NCI-H1092 (cell line): ENCODE data around the gene ADISSP.

Source experiments
- DNase-seq: peaks from one replicate; lab custom pipeline; 2025; lab: John Stamatoyannopoulos, UW

The ADISSP gene

DNA sequence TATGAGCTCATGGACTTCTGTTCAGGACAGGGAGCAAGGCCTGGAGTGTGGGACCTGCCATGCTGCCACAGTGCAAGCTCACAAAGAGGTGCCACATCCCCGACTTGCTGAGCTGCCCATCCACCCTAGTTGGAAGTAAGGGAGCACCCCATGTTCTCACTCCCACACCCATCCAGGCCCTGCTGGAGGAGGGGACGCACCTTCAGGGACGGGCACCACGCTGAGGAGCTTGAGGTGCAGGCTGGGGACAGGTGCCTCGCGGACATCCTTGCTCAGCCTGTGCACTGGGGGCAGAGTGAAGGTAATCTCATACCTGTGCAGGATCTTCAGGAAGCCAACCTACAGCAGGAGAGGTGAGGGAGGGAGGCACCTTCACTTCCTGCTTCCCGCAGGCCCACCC lies 12.3 kb downstream of the ADISSP start:
- no peak for DNase-seq

GRCh38 chr20:3754276-3754630 lies 13.3 kb downstream of the ADISSP start:
- DNase-seq, result no peak

DNA sequence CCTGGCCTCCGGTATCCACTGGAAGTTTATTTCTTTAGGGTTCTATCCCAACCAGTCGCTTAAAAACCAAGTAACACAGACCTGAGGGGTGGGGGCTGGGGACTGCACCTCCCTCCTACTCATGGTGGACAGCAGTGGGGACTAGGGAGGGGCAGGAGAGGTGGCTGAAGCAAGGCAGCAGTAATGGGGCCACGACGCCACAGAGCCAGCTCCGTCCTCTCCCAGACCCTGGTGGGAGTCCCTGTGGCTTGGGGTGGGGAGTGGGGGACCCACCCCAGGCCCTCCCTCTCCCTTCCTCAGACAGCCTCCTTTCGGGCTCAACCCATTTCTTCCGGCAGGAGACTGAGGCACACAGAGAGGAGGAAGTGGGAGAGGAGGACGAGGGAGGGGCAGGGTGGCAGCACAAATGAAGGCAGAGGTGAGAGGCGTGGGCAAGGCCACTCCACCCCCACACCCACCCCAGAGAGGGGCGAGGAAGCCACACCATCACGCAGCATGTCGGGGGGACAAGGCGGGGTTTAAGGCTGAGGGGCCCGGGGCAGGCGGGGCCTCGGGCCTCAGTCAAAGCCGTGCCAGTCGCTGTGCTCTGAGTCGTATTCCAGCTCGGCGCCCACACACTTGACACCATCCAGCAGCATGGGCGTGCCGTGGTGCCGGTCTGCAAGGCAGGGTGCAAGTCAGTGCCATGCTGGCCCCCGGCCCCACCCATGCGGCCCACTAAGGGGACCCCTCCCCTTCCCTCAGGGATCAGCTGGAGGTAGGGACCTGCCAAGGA lies 13.9 kb downstream of the ADISSP start:
- no peak for DNase-seq

DNA sequence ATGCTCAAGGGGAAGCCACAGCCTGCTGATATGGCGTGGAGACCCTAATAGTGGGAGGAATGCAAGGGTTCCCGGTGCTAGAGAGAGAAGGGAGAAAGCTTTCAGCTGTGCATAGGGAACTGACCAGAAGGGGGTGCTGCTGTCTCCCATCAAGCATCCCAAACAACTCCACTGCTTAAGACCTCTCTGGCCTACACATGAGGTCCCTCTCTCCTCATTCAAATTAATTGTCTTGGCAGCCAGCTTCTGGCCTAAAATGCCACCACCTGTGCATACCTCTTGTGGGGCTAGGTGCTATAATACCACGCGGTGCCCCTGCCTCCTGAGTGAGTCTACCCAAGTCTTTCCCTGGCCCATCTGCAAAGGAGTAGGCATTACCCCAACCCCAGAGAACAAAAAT lies 14.5 kb downstream of the ADISSP start:
- DNase-seq, result peak; percentile 11

DNA sequence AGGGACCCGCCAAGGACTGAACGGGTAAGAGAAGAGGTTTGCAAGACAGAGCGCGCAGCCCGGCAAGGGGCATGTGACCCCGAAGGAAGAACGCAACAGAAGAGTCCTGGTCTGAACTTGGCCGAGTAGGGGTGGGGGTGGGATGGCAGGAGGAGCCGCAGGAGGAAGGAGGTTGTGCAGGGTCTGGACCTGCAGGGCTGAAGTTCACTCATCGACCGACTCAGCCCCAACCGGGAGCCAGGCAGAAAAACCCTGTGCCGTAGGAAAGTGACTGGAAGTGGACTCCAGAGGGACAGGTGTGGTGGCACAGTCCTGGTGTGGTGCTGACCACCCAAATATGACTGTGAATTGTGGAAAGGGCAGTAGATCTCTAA lies 15.2 kb downstream of the ADISSP start:
- no peak for DNase-seq

- no peak for DNase-seq
Measured at GRCh38 chr20:3751675-3752385, 15.7 kb downstream of the ADISSP start.

DNA sequence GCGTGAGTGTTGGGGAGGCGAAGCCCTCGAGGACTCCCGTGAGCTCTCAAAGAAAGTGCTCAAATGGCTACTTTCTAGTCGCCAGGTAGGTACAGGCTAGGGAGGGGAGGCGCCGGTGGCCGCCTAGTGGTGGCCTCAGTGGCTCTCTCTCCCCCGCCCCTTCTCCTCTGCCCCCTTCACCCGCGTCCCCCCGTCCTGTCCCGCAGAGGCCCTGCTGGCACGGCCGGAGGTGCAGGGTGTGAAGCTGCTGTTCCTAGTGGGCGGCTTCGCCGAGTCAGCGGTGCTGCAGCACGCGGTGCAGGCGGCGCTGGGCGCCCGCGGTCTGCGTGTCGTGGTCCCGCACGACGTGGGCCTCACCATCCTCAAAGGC lies 16.3 kb downstream of the ADISSP start:
- no peak for DNase-seq

GRCh38 chr20:3749689-3750531 lies 17.6 kb downstream of the ADISSP start:
- DNase-seq, result peak; percentile 65

- no peak for DNase-seq
Measured at GRCh38 chr20:3749087-3749688, 18.4 kb downstream of the ADISSP start.

DNA sequence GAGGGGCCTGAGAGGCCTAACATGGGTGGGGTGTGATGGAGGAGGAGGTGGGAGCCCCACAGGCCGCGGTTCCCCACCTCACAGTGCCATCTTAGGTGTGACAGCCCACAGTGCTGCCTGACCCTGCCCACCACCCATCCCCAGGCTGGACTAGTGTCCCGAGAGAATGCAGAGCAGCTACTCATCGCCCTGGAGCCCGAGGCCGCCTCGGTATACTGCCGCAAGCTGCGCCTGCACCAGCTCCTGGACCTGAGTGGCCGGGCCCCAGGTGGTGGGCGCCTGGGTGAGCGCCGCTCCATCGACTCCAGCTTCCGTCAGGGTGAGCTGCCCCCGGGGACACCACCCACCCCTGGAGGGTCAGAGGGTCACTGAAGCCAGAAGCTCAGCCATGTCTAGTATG lies 19.5 kb downstream of the ADISSP start:
- no peak for DNase-seq

- no peak for DNase-seq
Measured at GRCh38 chr20:3747471-3747870, 20.1 kb downstream of the ADISSP start.

DNA sequence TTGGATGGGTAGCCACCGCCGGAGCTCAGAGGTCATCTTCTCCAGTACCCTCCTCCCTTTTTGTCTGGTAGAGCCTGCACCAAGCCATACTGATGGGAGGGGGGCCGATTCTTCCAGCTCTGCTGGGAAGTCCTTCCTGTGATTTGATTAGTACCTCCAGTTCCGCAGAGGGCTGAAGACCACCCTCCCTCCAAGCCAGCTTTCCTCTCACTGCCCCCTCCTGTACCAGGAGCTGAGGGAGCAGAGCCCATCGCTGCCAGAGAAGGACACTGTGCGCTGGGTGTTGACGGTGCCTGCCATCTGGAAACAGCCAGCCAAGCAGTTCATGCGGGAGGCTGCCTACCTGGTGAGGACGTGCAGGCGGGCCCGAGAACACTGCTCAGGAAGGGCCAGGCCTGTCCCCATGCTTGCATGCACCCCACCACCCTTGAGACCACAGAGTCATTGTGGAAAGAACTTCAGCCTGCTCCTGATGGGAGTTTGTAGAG lies 21.8 kb downstream of the ADISSP start:
- no peak for DNase-seq

- no peak for DNase-seq
Measured at GRCh38 chr20:3744806-3745685, 22.5 kb downstream of the ADISSP start.

DNA sequence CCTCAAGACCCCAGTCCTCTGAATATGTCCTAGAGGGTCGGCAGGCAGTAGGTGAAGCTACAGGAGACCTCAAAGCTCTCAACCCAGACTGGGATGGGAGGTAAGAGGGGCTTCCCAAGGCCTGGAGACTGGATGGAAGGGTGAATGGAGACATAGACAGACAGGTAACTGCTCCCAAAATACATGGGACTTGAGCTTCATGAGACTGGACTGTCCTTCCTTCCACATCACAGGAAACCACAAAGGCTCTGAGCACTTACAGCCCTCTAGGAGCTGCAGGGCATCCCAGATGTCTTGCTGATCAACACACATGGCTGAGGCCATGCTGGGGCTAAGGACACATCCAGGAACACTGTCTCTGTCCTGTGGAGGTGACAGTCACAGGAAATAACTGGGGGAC lies 23.5 kb downstream of the ADISSP start:
- no peak for DNase-seq

DNA sequence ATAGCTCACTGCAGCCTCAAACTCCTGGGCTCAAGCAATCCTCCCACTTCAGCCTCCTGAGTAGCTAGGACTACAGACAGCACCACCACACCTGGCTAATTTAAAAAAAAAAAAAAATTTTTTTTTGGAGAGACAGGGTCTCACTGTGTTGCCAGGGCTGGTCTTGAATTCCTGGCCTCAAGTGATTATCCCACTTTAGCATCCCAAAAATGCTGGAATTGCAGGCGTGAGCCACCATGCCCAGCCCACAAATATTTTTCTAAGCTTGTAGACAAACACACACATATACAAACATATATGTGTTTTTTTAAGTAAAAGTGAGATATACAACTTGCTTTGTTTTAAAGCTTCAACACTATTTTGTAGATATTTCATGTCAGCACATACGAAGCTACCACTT lies 24.3 kb downstream of the ADISSP start:
- DNase-seq, result no peak

DNA sequence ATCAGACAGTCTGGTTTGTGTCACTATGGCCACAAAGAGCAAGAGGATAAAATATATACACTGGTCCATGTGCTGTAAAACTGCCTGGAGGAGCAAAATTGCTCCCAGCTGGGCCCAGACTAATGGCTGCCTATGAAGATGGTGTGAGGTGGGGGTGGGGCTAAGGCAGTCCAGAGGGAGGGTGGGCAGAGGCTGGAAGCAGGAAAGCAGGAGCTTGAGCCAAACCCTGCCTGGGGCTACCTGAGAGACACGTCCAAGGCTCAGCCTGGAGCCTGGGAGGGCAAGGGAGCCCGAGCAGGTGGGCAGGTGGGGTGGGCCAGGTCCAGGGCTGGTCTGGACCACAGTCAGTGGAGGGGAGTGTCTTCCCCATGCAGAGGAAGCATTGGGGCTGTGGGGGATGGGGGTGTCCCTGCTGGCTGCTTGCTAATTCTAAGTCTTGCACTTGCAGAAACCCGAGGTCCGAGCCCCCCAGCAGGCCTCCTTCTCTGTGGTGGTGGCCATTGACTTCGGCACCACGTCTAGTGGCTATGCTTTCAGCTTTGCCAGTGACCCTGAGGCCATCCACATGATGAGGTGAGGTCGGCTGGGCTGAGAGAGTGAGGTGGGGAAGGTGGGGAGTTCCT lies 25.6 kb downstream of the ADISSP start:
- no peak for DNase-seq

DNA sequence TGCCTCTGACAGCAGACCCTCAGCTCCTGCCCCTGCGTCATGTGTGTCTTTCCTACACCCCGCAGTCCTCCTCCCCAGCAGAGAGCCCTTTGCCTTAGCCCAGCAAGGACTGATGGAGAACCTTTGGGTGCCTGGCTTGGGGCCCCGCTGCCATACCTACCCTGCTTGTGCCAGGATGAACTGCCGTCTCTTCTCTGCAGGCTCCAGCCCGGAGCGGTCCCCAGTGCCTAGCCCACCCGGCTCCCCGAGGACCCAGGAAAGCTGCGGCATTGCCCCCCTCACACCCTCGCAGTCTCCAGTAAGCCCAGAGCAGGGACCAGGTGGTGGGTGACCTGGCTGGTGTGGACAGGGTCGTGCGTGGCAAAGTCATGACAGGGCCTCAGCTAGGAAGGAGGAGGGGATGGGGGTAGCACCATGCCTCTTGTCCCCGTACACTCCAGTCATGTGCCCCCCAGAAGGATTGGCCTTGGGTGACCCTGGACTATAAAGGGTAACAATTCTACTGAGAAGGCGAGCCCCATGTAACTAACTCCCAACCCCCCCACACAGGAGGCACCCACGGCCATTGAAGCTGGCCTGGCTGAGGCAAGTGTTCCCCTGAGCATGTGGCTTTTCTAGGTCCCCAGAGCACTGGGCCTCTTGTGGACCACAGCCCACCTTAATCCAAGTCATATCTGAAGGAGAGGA lies 26.8 kb downstream of the ADISSP start:
- no peak for DNase-seq

- DNase-seq, result no peak
Measured at GRCh38 chr20:3739926-3740451, 27.6 kb downstream of the ADISSP start.

- no peak for DNase-seq
Measured at GRCh38 chr20:3739054-3739925, 28.3 kb downstream of the ADISSP start.
